Calu3 (cell line): ENCODE measurements around the gene SMIM24. TPM values are rescaled to one million over a fixed set of nuclear protein-coding genes. Genes with fewer than 3 reads are reported as not detected.
"Not testable (repeated sequence)": the region's sequence is repeated elsewhere in the genome, so short reads cannot be mapped to it uniquely, and the experiment has no call there.

Source experiments
- BruUV-seq: library from RNA; stranded (reverse); fragments of 400-500 nt; replicated peaks from 2 replicates; lab custom pipeline; 2021; lab: Mats Ljungman, UMichigan
- CTCF ChIA-PET: fragments of 300-600 bp; sonication (Branson Sonifier 250); formaldehyde crosslinking; loops from one replicate; lab custom pipeline; 2022; ENCODE audit warnings: antibody characterized with exemption; lab: Charles Lee
- DNase-seq: peaks from one replicate; pipeline ENCODE4 v3.0.0; 2022
- H3K27ac Mint-ChIP-seq: one replicate; pipeline ENCODE4 v1.8.0; 2022; ENCODE audit warnings: mixed read lengths; ENCODE audit not compliant: unreplicated experiment
- H3K27me3 Mint-ChIP-seq: one replicate; pipeline ENCODE4 v1.8.0; 2022; ENCODE audit warnings: mixed read lengths; ENCODE audit not compliant: unreplicated experiment
- H3K36me3 Mint-ChIP-seq: one replicate; pipeline ENCODE4 v1.8.0; 2022; ENCODE audit warnings: mild to moderate bottlenecking, moderate library complexity, mixed read lengths; ENCODE audit not compliant: insufficient read depth, unreplicated experiment
- H3K4me1 Mint-ChIP-seq: one replicate; pipeline ENCODE4 v1.8.0; 2022; ENCODE audit warnings: mild to moderate bottlenecking, low read depth, mixed read lengths; ENCODE audit not compliant: unreplicated experiment
- H3K4me3 Mint-ChIP-seq: one replicate; pipeline ENCODE4 v1.8.0; 2022; ENCODE audit warnings: mild to moderate bottlenecking, low read depth, moderate library complexity, mixed read lengths; ENCODE audit not compliant: unreplicated experiment
- H3K9me3 Mint-ChIP-seq: one replicate; pipeline ENCODE4 v1.8.0; 2022; ENCODE audit warnings: low read depth, mixed read lengths; ENCODE audit not compliant: unreplicated experiment
- intact Hi-C: fragments of 100-400 bp; cut with micrococcal nuclease; formaldehyde crosslinking; loops from one replicate; pipeline ENCODE4 v1.10.0; 2022; ENCODE audit not compliant: unreplicated experiment
- total RNA-seq: library from RNA; stranded (reverse); gene quantifications from 2 replicates; pipeline ENCODE4 v1.2.3, GENCODE V29; 2022
- TF ChIP-seq, protein P1 (sequence below): fragments of 200-600 bp; IDR thresholded peaks from one replicate; pipeline ENCODE4 v1.8.0; 2022; ENCODE audit warnings: antibody characterized with exemption; ENCODE audit not compliant: unreplicated experiment

The SMIM24 gene
- total RNA-seq, 1 experiment from 2014 or later: 1.5 TPM

DNA sequence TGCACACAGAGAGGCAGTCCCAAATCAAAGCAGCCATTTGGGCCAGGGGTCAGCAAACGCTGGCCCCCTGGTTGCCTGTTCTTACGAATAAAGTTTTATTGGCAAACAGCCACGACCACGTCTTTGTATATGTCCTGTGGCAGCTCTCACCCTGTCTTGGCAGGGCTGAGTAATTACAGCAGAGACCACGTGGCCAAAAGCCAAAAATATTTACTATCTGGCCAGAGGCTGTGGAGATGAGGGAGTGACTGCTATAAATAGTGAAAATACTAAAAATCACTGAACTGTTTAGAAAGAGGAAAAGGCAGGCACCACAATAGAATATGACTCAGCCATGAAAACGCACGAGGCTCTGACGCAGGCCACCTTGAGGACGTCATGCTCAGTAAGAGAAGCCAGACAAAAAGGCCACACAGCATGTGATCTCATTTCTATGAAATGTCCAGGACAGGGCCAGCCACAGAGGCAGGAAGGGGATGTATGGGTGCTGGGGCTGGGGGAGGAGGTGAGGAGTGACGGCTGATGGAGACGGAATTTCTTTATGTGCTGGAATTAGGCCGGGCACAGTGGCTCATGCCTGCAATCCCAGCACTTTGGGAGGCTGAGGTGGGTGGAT lies 29.4 kb downstream of the SMIM24 start:
- H3K27ac Mint-ChIP-seq: peak overlapping the region; percentile 84

DNA sequence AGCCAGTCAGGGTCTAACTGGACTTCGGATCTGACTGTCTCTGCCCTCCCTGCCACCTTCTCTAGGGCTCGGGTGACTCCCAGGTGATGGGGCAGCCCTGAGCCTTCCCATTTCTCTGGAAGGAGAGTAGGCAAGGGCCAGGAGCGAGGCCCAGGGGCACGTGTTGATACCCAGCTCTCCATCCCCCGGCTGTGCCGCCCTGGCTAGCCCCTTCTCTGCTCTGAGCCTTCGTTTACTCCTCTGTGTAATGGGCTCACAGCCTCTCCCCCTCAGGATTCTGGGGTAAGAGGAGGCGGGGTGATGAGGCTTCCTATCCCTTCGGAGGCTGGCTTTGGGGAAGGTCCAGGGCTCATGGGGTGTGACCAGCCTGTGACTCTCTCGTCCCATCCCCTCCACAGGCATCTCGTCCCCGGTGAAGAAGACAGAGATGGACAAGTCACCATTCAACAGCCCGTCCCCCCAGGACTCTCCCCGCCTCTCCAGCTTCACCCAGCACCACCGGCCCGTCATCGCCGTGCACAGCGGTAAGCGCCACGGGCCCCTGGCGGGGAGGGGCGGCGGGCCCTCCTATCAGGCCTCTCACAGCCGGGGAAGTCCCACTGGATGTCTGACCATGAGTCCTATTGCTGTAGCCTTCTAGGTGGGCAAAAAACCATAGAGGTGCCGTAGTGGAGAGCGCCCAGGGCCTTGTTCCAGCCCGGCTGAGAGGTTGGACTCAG lies 31.6 kb downstream of the SMIM24 start:
- intact Hi-C loops: no loop called here
- TF ChIP-seq, protein P1, sequence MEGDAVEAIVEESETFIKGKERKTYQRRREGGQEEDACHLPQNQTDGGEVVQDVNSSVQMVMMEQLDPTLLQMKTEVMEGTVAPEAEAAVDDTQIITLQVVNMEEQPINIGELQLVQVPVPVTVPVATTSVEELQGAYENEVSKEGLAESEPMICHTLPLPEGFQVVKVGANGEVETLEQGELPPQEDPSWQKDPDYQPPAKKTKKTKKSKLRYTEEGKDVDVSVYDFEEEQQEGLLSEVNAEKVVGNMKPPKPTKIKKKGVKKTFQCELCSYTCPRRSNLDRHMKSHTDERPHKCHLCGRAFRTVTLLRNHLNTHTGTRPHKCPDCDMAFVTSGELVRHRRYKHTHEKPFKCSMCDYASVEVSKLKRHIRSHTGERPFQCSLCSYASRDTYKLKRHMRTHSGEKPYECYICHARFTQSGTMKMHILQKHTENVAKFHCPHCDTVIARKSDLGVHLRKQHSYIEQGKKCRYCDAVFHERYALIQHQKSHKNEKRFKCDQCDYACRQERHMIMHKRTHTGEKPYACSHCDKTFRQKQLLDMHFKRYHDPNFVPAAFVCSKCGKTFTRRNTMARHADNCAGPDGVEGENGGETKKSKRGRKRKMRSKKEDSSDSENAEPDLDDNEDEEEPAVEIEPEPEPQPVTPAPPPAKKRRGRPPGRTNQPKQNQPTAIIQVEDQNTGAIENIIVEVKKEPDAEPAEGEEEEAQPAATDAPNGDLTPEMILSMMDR: no peak
- DNase-seq: no peak
- H3K27me3 Mint-ChIP-seq: no peaks in the 10 kb centered on the region
- CTCF ChIA-PET: interaction anchor here (0.7 kb wide), 1 partner anchor 862 kb away, joined by 4 read pairs; no protein-coding TSS in a partner anchor
- no peaks in the 10 kb centered on the region for H3K9me3 Mint-ChIP-seq
- peaks cover 8% of the 10 kb centered on the region for H3K4me1 Mint-ChIP-seq
- no TSS peak for BruUV-seq
- peaks cover 37% of the 10 kb centered on the region for H3K36me3 Mint-ChIP-seq
- no peak overlapping the region for H3K27ac Mint-ChIP-seq
- H3K4me3 Mint-ChIP-seq: no peak overlapping the region

More for the DNA sequence above, 29.4 kb downstream of the SMIM24 start:
- Mint-ChIP-seq H3K4me3 (no peak overlapping the region), H3K36me3 (peaks cover 39% of the 10 kb centered on the region), H3K27me3 (no peaks in the 10 kb centered on the region), H3K9me3 (no peaks in the 10 kb centered on the region), H3K4me1 (peaks cover 8% of the 10 kb centered on the region)
- intact Hi-C loops: no loop called here
- CTCF ChIA-PET: no interaction called here
- no TSS peak for BruUV-seq
- TF ChIP-seq, protein P1: no peak
- peak; percentile 16 for DNase-seq

DNA sequence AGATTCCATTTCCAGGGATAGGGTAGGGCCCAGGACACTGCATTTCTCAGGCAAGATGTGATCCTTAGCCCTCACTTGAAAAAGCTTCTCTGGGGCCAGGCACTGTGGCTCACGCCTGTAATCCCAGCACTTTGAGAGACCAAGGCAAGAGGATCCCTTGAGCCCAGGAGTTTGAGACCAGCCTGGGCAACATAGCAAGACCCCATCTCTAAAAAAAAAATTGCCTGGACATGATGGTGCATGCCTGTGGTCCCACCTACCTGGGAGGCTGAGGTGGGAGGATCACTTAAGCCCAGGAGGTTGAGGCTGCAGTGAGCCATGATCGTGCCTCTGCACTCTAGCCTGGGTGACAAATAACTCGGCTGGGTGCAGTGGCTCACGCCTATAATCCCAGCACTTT lies 33.7 kb downstream of the SMIM24 start:
- H3K27ac Mint-ChIP-seq, H3K4me1 Mint-ChIP-seq, H3K4me3 Mint-ChIP-seq, DNase-seq, H3K27me3 Mint-ChIP-seq, H3K9me3 Mint-ChIP-seq, CTCF ChIA-PET, intact Hi-C loops, BruUV-seq: not testable (repeated sequence)
- H3K36me3 Mint-ChIP-seq: peaks cover 21% of the 10 kb centered on the region

DNA sequence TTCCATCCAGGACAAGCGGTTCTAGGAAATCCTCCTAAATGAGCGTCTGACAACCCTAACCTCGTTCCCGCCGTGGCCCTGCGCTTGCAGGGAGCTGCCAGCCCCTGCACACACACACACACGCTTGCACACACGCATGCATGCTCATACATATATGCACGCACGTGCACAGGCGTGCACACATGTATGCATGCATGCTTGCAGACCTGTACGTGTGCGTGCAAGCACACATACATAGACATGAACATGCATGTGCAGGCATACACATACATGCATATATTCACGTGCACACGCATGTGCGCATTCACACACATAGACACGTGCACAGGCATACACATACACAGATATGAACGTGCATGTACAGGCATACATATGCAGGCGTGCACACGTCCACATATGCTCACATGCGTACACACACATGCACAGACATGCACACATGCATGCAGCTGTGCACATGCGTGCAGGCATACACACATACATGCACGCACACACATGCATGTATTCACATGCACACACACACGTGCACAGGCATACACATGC lies 35.6 kb downstream of the SMIM24 start:
- Mint-ChIP-seq H3K9me3 (no peaks in the 10 kb centered on the region), H3K4me1 (no peaks in the 10 kb centered on the region), H3K4me3 (no peak overlapping the region), H3K27ac (no peak overlapping the region), H3K27me3 (no peaks in the 10 kb centered on the region), H3K36me3 (peaks cover 9% of the 10 kb centered on the region)
- intact Hi-C loops: no loop called here
- CTCF ChIA-PET: interaction anchor here (0.6 kb wide), 1 partner anchor 91 kb away, joined by 7 read pairs; no protein-coding TSS in a partner anchor
- no peak for DNase-seq
- TF ChIP-seq, protein P1: no peak
- BruUV-seq: no TSS peak
